HG03520 (cell line): Measurements from ENCODE around the gene KCNMA1.
"Not testable (repeated sequence)": the region's sequence is repeated elsewhere in the genome, so short reads cannot be mapped to it uniquely, and the experiment has no call there.

Experiments
- ATAC-seq: cut with Tn5 transposase; IDR thresholded peaks from one replicate; pipeline ENCODE4 v1.9.1; 2021; ENCODE audit warnings: mild to moderate bottlenecking, moderate library complexity; ENCODE audit not compliant: unreplicated experiment

KCNMA1 gene

GRCh38 chr10:77608281-77608680 is 29.3 kb downstream of the KCNMA1 start:
- no peak for ATAC-seq

DNA sequence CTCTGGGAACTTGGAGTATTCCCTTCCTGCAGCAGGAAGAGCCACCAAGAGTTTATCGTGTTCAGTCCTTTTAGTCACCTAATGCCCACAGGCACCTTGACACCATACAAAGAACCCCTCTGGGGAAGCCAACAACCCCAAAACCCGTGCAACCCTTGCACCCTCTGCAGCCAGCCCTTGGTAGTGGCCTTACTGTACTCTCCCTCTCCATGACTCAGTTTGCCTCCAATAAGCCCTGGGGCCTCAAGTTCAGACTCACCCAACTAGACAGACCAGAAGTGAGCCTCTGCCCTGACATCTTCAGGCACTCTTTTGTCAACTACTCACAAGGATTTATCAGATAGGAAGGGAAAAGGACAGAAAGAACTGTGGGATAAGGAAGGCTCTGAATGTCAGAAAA is 30.9 kb downstream of the KCNMA1 start:
- no peak for ATAC-seq

DNA sequence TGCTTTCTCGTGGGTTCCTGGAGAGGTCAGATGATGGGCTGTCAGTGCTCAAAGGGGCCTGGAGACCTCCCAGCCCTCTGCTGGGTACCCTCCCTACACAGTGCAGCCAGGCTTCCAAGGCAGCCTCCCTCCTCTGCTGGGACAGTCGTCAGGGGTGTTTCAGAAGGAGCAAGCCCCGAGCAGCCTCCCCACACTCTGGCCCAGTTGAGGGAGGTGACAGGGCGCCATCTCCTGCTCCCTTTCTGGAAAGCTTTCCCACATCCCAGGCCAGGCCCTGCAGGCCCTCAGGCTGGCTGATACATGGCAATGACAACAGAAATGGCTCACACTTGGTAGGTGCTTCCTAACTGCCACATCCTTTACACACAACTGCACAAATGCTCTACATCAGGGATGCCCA is 32.1 kb downstream of the KCNMA1 start:
- ATAC-seq: no peak

- no peak for ATAC-seq
These were observed 32.7 kb downstream of the KCNMA1 start for GRCh38 chr10:77604941-77605351.

- no peak for ATAC-seq
These were observed 33.5 kb downstream of the KCNMA1 start for GRCh38 chr10:77604063-77604462.

- ATAC-seq: no peak
These were observed 34.1 kb downstream of the KCNMA1 start for GRCh38 chr10:77603534-77603927.

DNA sequence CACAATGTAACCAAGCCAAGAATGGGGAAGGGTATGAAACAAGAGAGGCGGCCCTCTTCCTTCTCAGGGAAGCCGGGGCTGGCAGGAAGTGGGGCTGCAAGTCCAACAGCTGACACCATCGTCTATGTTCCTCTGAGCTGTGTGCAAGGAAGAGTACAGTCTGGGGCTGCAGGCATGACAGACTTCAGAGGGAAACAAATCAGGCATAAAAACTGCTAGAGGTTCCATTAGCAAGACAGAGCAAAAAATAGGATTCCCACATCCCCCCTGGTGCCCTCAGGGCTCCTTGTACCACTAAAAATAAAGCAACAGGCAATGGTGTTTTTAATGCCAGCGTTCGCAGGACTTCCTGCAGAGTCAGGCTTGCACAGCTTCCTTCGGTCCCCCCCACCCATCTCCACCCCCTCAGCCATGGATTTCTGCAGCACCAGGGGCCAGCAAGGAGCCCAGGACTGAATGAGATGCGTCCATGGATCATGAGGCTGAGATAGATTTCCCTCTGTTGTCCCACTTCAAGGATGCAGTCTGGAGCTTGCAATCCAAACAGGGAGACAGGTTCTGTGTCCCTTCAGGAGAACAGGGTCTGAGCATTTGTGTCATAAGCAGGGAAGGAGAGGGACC is 34.6 kb downstream of the KCNMA1 start:
- ATAC-seq: no peak

- ATAC-seq: no peak
These were observed 35.2 kb downstream of the KCNMA1 start for GRCh38 chr10:77602231-77602912.

- no peak for ATAC-seq
These were observed 36.1 kb downstream of the KCNMA1 start for GRCh38 chr10:77601488-77601887.

DNA sequence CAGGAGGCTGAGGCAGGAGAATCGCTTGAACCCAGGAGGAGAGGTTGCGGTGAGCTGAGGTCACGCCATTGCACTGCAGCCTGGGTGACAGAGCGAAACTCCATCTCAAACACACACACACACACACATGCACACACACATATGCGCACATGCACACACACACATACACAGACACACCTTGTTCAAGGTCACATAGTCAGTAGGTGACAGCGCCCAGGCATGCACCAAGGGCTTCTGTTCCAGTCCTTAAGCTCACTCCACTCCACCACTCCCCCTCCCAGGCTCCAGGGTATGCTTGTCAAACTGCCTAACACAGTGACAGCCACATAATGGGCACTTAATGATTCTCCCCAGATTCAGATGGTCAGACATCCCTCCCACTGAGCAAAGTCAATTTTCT is 37.0 kb downstream of the KCNMA1 start:
- no peak for ATAC-seq

- no peak for ATAC-seq
These were observed 38.0 kb downstream of the KCNMA1 start for GRCh38 chr10:77599651-77600050.

- no peak for ATAC-seq
These were observed 39.0 kb downstream of the KCNMA1 start for GRCh38 chr10:77598606-77599005.

GRCh38 chr10:77597560-77597959 is 40.0 kb downstream of the KCNMA1 start:
- ATAC-seq: no peak

GRCh38 chr10:77594471-77594783 is 43.2 kb downstream of the KCNMA1 start:
- no peak for ATAC-seq

GRCh38 chr10:77593771-77594470 is 43.7 kb downstream of the KCNMA1 start:
- no peak for ATAC-seq

DNA sequence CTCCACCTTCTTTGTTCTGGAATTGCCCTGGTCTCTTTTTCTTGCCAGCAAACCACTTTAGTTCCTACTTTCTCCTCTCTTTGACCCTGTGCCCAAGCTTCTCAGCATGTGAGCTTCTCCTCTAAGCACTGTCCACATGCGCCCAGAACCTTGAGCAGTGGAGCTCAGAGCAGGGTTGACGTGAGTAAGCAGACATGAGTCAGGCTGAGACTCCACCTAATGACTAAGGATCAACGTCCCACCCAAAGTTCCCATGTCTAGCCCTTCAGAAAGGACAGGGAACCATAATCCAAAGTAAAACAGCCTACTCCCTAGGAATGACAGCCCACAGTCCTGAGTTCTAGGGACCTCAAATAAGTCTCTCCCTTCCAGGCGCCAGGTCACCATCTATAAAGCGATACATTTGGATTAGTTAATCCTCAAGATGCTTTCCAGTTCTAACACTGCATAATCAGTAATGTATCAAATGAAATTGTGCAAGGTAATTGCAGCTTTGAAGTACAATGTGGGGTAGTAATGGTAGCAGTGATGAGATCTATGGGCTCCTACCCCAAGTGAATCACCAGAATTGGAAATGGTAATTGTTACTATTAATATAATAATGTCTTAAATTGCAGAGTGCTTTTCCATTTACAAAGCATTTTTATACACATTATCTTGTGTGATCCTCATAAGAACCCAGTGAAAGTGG is 44.5 kb downstream of the KCNMA1 start:
- no peak for ATAC-seq

GRCh38 chr10:77592510-77592909 is 45.1 kb downstream of the KCNMA1 start:
- ATAC-seq: no peak

DNA sequence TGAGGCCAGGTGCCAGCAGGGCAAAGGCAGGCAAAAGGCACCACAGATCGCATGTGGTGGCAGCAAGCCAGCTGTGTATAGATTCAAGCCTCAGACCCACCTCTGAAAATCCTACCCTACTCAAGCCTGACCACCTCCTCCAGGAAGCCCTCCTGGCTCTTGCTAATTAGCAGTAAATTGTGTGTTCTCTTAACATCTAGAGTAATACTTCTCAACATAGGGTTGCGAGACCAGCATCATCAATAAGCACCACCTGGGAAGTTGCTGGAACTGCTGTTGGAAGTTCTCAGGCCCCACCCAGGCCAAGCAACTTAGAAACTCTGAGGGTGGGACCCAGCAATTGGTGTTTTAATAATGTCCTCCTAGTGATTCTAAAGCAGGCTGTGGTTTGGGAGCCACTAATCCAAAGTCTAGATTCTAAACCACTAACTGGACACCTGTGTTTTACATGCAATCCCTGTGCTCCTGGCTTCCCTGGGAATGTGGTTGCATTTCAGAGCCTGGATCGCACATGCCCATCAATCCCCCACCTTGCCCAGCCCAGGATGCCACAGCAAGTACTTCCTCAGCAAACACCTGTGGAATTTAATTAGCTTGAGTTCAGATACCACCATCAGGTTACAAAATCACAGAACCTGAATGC is 46.2 kb downstream of the KCNMA1 start:
- no peak for ATAC-seq

GRCh38 chr10:77590344-77591237 is 47.0 kb downstream of the KCNMA1 start:
- no peak for ATAC-seq

GRCh38 chr10:77589703-77590102 is 47.9 kb downstream of the KCNMA1 start:
- ATAC-seq: not testable (repeated sequence)
